Lung (tissue), 12 donors: ENCODE measurements around the gene PHLPP1. TPM values are rescaled to one million over a fixed set of nuclear protein-coding genes. Genes with fewer than 3 reads are reported as not detected.

Source experiments
- ATAC-seq: fragments of 200-7000 bp; cut with Tn5 transposase; one replicate; pipeline ENCODE4 v1.9.1; 2020; ENCODE audit warnings: moderate number of reproducible peaks; ENCODE audit not compliant: insufficient read depth, low FRiP score
- DNase-seq, 3 donors: peaks; one replicate each; pipeline ENCODE4 v3.0.0-alpha.2; 2013 to 2017
- H3K27ac ChIP-seq, 2 donors: one replicate each; pipeline ENCODE4 v1.5.1; 2013; ENCODE audit warnings: mild to moderate bottlenecking in 2 of 2, moderate library complexity in 2 of 2, control low read depth in 1 of 2, inconsistent platforms in 1 of 2, low read depth in 1 of 2, low read length in 1 of 2
- H3K27me3 ChIP-seq, 3 donors: one replicate each; pipeline ENCODE4 v1.5.1; 2013; ENCODE audit warnings: low read length in 2 of 3; ENCODE audit not compliant: control insufficient read depth in 3 of 3, insufficient read depth in 3 of 3
- H3K36me3 ChIP-seq, 4 donors: one replicate each; pipeline ENCODE4 v1.5.1; 2013; ENCODE audit warnings: low read length in 4 of 4, mild to moderate bottlenecking in 1 of 4, moderate library complexity in 1 of 4; ENCODE audit not compliant: control insufficient read depth in 4 of 4, insufficient read depth in 4 of 4
- H3K4me1 ChIP-seq, 5 donors: one replicate each; pipeline ENCODE4 v1.5.1; 2013; ENCODE audit warnings: low read length in 5 of 5, mild to moderate bottlenecking in 2 of 5, moderate library complexity in 1 of 5; ENCODE audit not compliant: control insufficient read depth in 5 of 5, insufficient read depth in 5 of 5
- H3K4me3 ChIP-seq: one replicate; pipeline ENCODE4 v1.5.1; 2013; ENCODE audit warnings: mild to moderate bottlenecking, control low read depth, moderate library complexity
- H3K9ac ChIP-seq, 2 donors: one replicate each; pipeline ENCODE4 v1.5.1; 2013; ENCODE audit warnings: low read length in 2 of 2, control low read depth in 1 of 2; ENCODE audit not compliant: insufficient read depth in 1 of 2
- H3K9me3 ChIP-seq, 4 donors: one replicate each; pipeline ENCODE4 v1.5.1; 2013; ENCODE audit warnings: low read length in 3 of 4, mild to moderate bottlenecking in 1 of 4, moderate library complexity in 1 of 4; ENCODE audit not compliant: control insufficient read depth in 4 of 4, insufficient read depth in 3 of 4
- CTCF ChIP-seq: IDR thresholded peaks from 2 replicates; pipeline ENCODE4 v1.5.1; 2012; ENCODE audit warnings: mild to moderate bottlenecking; ENCODE audit errors: control extremely low read depth, extremely low read depth
- WGBS, 2 donors: extraction: QIAGEN DNeasy Blood & Tissue Kit; methylation state at CpG; one replicate each; pipeline ENCODE4 v1.1.7; 2013; 5-methylcytosine and 5-hydroxymethylcytosine counted together
- polyA plus RNA-seq, 2 donors: library from polyadenylated mRNA; stranded (reverse); fragments of 200-250 nt; gene quantifications; one replicate each; pipeline ENCODE4 v1.2.1, GENCODE V29; 2013
- total RNA-seq, 2 donors: library from RNA; depleted of rRNA in 1 of 2; stranded (reverse); fragments of >200 nt in 1 of 2; gene quantifications; one replicate each; pipeline ENCODE4 v1.2.1, GENCODE V29; 2014 to 2021
- donor health status: control.
- donor health status: control.
- donor health status: Bipolar disorder and iron deficiency.
- donor health status: healthy.
- donor health status: DM: yes; HTN: yes; CAD: no.

The PHLPP1 gene
- total and polyA plus RNA-seq, 4 donors: 2.3 to 29.2 (median 7.9) TPM

- H3K27ac ChIP-seq: no peak overlapping the region
- peaks cover 0 to 17% (median 7%) of the 10 kb centered on the region in 5 donors for H3K4me1 ChIP-seq
- no peaks in the 10 kb centered on the region for H3K27me3 ChIP-seq
- no peak overlapping the region for H3K9ac ChIP-seq
- ATAC-seq: no peak
- no peak overlapping the region for H3K4me3 ChIP-seq
- H3K36me3 ChIP-seq: no peaks in the 10 kb centered on the region
- TF ChIP-seq CTCF: no peak
- no peaks in the 10 kb centered on the region for H3K9me3 ChIP-seq
- DNase-seq: no peak
Observed at GRCh38 chr18:62812876-62813275, 97.5 kb downstream of the PHLPP1 start.

- no peak for ATAC-seq
- H3K27ac ChIP-seq: no peak overlapping the region
- WGBS, 2 donors: 69 to 79% methylated on average over 2 of the region's 2 CpGs
- no peaks in the 10 kb centered on the region for H3K36me3 ChIP-seq
- peaks cover 0 to 15% (median 7%) of the 10 kb centered on the region in 5 donors for H3K4me1 ChIP-seq
- peak in 1 of 3 donors; percentile 17 for DNase-seq
- no peak for TF ChIP-seq CTCF
- peak overlapping the region in 1 of 2 donors; percentile 50 for H3K9ac ChIP-seq
- H3K9me3 ChIP-seq: no peaks in the 10 kb centered on the region
- no peaks in the 10 kb centered on the region for H3K27me3 ChIP-seq
- no peak overlapping the region for H3K4me3 ChIP-seq
Observed at GRCh38 chr18:62814132-62814759, 98.9 kb downstream of the PHLPP1 start.

GRCh38 chr18:62825382-62825781, 110.0 kb downstream of the PHLPP1 start:
- Histone ChIP-seq H3K9ac (no peak overlapping the region), H3K4me3 (no peak overlapping the region), H3K9me3 (no peaks in the 10 kb centered on the region), H3K27me3 (no peaks in the 10 kb centered on the region), H3K36me3 (no peaks in the 10 kb centered on the region), H3K4me1 (peaks cover 0 to 14% (median 0%) of the 10 kb centered on the region in 5 donors), H3K27ac (no peak overlapping the region)
- no peak for TF ChIP-seq CTCF
- ATAC-seq (no peak), DNase-seq (no peak)
- 90 to 92% methylated on average over 1 of the region's 1 CpG for WGBS, 2 donors

GRCh38 chr18:62827397-62827796, 112.1 kb downstream of the PHLPP1 start:
- peaks cover 0 to 14% (median 0%) of the 10 kb centered on the region in 5 donors for H3K4me1 ChIP-seq
- H3K9ac ChIP-seq: no peak overlapping the region
- ATAC-seq (no peak), DNase-seq (no peak)
- no peaks in the 10 kb centered on the region for H3K27me3 ChIP-seq
- no peak for TF ChIP-seq CTCF
- no peaks in the 10 kb centered on the region for H3K9me3 ChIP-seq
- no peaks in the 10 kb centered on the region for H3K36me3 ChIP-seq
- H3K27ac ChIP-seq: no peak overlapping the region
- no peak overlapping the region for H3K4me3 ChIP-seq
